DND-41 (cell line): ENCODE data around the gene ZNF79.

Experiments used
- EZH2 ChIP-seq: IDR thresholded peaks from 3 replicates; pipeline ENCODE4 v1.6.1; 2012; ENCODE audit warnings: borderline replicate concordance, low read depth, mild to moderate bottlenecking, moderate library complexity, low read length, inconsistent platforms; ENCODE audit not compliant: severe bottlenecking
- TF ChIP-seq, protein P1 (sequence below): IDR thresholded peaks from 2 replicates; pipeline ENCODE4 v1.5.1; 2012; ENCODE audit warnings: borderline replicate concordance, low read length, moderate library complexity, mild to moderate bottlenecking; ENCODE audit not compliant: poor library complexity, severe bottlenecking; ENCODE audit errors: extremely low read depth

- TF ChIP-seq, protein P1, sequence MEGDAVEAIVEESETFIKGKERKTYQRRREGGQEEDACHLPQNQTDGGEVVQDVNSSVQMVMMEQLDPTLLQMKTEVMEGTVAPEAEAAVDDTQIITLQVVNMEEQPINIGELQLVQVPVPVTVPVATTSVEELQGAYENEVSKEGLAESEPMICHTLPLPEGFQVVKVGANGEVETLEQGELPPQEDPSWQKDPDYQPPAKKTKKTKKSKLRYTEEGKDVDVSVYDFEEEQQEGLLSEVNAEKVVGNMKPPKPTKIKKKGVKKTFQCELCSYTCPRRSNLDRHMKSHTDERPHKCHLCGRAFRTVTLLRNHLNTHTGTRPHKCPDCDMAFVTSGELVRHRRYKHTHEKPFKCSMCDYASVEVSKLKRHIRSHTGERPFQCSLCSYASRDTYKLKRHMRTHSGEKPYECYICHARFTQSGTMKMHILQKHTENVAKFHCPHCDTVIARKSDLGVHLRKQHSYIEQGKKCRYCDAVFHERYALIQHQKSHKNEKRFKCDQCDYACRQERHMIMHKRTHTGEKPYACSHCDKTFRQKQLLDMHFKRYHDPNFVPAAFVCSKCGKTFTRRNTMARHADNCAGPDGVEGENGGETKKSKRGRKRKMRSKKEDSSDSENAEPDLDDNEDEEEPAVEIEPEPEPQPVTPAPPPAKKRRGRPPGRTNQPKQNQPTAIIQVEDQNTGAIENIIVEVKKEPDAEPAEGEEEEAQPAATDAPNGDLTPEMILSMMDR = no peak
- no peak for TF ChIP-seq EZH2
Measured at GRCh38 chr9:127390563-127390962, 33.6 kb upstream of the ZNF79 start.
